ENCODE measurements around the gene PARL. TPM values are rescaled to one million over a fixed set of nuclear protein-coding genes. Genes with fewer than 3 reads are reported as not detected.

The PARL gene
- total RNA-seq, 1 experiment from 2014 or later: 69.7 TPM

DNA sequence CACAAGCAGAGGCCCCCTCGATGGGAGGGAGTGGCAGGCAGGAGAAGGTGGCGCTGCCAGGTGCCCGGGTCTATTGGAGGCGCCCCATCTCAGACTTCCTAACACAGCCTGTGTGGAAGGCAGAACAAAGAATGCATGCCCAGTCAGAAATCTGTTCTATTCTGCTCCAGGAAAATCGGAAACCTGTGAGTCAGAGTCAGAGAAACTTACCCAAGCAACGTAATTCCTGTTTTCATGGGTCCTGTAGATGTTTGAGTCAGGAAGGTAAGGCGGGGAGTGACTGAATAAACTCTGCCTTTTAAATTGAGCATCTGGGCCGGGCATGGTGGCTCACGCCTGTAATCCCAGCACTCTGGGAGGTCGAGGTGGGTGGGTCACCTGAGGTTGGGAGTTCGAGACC is 73.0 kb downstream of the PARL start:
- no peak overlapping the region for H3K27ac ChIP-seq (ENCODE audit: low read depth, low read length)

More for the DNA sequence above, 73.0 kb downstream of the PARL start:
- Histone ChIP-seq H3K9me3 (ENCODE audit: control insufficient read depth in 1 of 2, insufficient read depth in 1 of 2, low read depth in 1 of 2, low read length in 2 of 2) (no peaks in the 10 kb centered on the region), H3K4me1 (ENCODE audit: control insufficient read depth in 1 of 2, insufficient read depth in 2 of 2, low read length in 2 of 2) (no peaks in the 10 kb centered on the region), H3K9me2 (ENCODE audit: insufficient read depth) (no peaks in the 10 kb centered on the region), H3K79me2 (ENCODE audit: insufficient read depth, low read length) (no peaks in the 10 kb centered on the region), H2AFZ (ENCODE audit: low read depth, low read length, poor library complexity, severe bottlenecking) (no peak overlapping the region), H3K4me3 (replicated peaks in 1 of 2; ENCODE audit: low read depth in 1 of 2, low read length in 2 of 2) (no peak overlapping the region), H3K36me3 (ENCODE audit: control insufficient read depth in 1 of 2, insufficient read depth in 2 of 2, low read length in 2 of 2) (peaks cover 26 to 28% of the 10 kb centered on the region in 2 experiments), H3K9ac (ENCODE audit: low read length) (no peak overlapping the region), H3K4me2 (ENCODE audit: low read length) (no peak overlapping the region), H4K20me1 (ENCODE audit: insufficient read depth) (no peaks in the 10 kb centered on the region), H3K27me3 (ENCODE audit: insufficient read depth, low read length) (no peaks in the 10 kb centered on the region)
- ATAC-seq (no peak), DNase-seq (ENCODE audit: low read depth, low spot score) (no peak)
- BruUV-seq (replicated peaks): no TSS peak
- POLR2A ChIA-PET: no interaction called here
- intact Hi-C loops (cut with micrococcal nuclease): no loop called here
- RAD21 ChIA-PET (ENCODE audit: low non-redundant PET in 1 of 2, low total read pairs in 2 of 2, uncharacterized antibody in 2 of 2, unreplicated experiment in 2 of 2): no interaction called here
- CTCF ChIA-PET: no interaction called here
- TF ChIP-seq SIN3A (IDR thresholded peaks at IDR 0.05; ENCODE audit: low read depth) (no peak), CEBPB (IDR thresholded peaks at IDR 0.05; ENCODE audit: low read depth) (no peak), RAD21 (IDR thresholded peaks at IDR 0.05; ENCODE audit: low read depth) (no peak), SP1 (IDR thresholded peaks at IDR 0.05; ENCODE audit: low read depth) (no peak), JUND (IDR thresholded peaks at IDR 0.05) (no peak), YY1 (IDR thresholded peaks at IDR 0.05; ENCODE audit: extremely low read depth, insufficient replicate concordance, low read depth, low read length) (no peak), EGR1 (IDR thresholded peaks at IDR 0.05; ENCODE audit: low read depth) (no peak), EZH2phosphoT487 (IDR thresholded peaks at IDR 0.05; ENCODE audit: borderline replicate concordance) (no peak), TCF7L2 (IDR thresholded peaks at IDR 0.05; ENCODE audit: borderline replicate concordance, extremely low read depth, insufficient read depth, insufficient read length) (no peak), FOSL1 (IDR thresholded peaks at IDR 0.05; ENCODE audit: low read depth) (no peak), POLR2AphosphoS5 (IDR thresholded peaks at IDR 0.05; ENCODE audit: low read depth, low read length) (no peak), ZFX (IDR thresholded peaks at IDR 0.05) (no peak), POLR2A (IDR thresholded peaks at IDR 0.05; ENCODE audit: borderline replicate concordance, extremely low read depth, insufficient read depth, insufficient read length) (no peak), ZNF274 (IDR thresholded peaks at IDR 0.05; ENCODE audit: low read depth, low read length) (no peak), ELF1 (IDR thresholded peaks at IDR 0.05; ENCODE audit: borderline replicate concordance, low read depth) (no peak)
- TF ChIP-seq, protein P1, sequence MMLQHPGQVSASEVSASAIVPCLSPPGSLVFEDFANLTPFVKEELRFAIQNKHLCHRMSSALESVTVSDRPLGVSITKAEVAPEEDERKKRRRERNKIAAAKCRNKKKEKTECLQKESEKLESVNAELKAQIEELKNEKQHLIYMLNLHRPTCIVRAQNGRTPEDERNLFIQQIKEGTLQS (IDR thresholded peaks at IDR 0.05): no peak
- TF ChIP-seq, protein P2, sequence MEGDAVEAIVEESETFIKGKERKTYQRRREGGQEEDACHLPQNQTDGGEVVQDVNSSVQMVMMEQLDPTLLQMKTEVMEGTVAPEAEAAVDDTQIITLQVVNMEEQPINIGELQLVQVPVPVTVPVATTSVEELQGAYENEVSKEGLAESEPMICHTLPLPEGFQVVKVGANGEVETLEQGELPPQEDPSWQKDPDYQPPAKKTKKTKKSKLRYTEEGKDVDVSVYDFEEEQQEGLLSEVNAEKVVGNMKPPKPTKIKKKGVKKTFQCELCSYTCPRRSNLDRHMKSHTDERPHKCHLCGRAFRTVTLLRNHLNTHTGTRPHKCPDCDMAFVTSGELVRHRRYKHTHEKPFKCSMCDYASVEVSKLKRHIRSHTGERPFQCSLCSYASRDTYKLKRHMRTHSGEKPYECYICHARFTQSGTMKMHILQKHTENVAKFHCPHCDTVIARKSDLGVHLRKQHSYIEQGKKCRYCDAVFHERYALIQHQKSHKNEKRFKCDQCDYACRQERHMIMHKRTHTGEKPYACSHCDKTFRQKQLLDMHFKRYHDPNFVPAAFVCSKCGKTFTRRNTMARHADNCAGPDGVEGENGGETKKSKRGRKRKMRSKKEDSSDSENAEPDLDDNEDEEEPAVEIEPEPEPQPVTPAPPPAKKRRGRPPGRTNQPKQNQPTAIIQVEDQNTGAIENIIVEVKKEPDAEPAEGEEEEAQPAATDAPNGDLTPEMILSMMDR (IDR thresholded peaks at IDR 0.05 in 2 of 3, conservative IDR thresholded peaks at IDR 0.05 in 1 of 3; ENCODE audit: borderline replicate concordance in 1 of 3, insufficient read depth in 1 of 3, low read depth in 2 of 3, low read length in 2 of 3): no peak
- TF ChIP-seq, protein P3, sequence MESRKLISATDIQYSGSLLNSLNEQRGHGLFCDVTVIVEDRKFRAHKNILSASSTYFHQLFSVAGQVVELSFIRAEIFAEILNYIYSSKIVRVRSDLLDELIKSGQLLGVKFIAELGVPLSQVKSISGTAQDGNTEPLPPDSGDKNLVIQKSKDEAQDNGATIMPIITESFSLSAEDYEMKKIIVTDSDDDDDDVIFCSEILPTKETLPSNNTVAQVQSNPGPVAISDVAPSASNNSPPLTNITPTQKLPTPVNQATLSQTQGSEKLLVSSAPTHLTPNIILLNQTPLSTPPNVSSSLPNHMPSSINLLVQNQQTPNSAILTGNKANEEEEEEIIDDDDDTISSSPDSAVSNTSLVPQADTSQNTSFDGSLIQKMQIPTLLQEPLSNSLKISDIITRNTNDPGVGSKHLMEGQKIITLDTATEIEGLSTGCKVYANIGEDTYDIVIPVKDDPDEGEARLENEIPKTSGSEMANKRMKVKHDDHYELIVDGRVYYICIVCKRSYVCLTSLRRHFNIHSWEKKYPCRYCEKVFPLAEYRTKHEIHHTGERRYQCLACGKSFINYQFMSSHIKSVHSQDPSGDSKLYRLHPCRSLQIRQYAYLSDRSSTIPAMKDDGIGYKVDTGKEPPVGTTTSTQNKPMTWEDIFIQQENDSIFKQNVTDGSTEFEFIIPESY (IDR thresholded peaks at IDR 0.05; ENCODE audit: extremely low read depth, insufficient replicate concordance, low read length): no peak
- TF ChIP-seq, protein P4, sequence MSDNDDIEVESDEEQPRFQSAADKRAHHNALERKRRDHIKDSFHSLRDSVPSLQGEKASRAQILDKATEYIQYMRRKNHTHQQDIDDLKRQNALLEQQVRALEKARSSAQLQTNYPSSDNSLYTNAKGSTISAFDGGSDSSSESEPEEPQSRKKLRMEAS (IDR thresholded peaks at IDR 0.05): no peak

Data from HCT116 (cell line).